ENCODE data around the gene ZNF784. TPM values are rescaled to one million over a fixed set of nuclear protein-coding genes. Genes with fewer than 3 reads are reported as not detected.

Gene ZNF784
- total RNA-seq, 3 donors from 2014 or later (not counting 1 experiment from before 2014, with no cell fraction given) = 6.4 to 7.9 (median 7.1) TPM

- WGBS (ENCODE audit: insufficient coverage) = 97% methylated on average over 73 of the region's 73 CpGs
- Histone ChIP-seq H3K9me3 (ENCODE audit: control insufficient read depth, insufficient read depth, low read length) (no peaks in the 10 kb centered on the region), H3K27ac (ENCODE audit: low read length) (no peak overlapping the region), H3K27me3 (ENCODE audit: control insufficient read depth, insufficient read depth, low read length) (no peaks in the 10 kb centered on the region), H3K4me3 (ENCODE audit: low read length) (no peak overlapping the region), H3K36me3 (ENCODE audit: control insufficient read depth, insufficient read depth, low read length) (peaks cover 5% of the 10 kb centered on the region), H3K4me1 (ENCODE audit: control insufficient read depth, insufficient read depth, low read length) (peaks cover 8% of the 10 kb centered on the region)
- TF ChIP-seq CTCF (IDR thresholded peaks at IDR 0.05) = no peak
- no peak overlapping the region for H3K27ac Mint-ChIP-seq
- no peak for DNase-seq
- no peak for ATAC-seq
- no peaks in the 10 kb centered on the region for H3K36me3 Mint-ChIP-seq
- no peak overlapping the region for H3K4me3 Mint-ChIP-seq
- peaks cover 0 to 12% of the 10 kb centered on the region in 2 donors for H3K27me3 Mint-ChIP-seq (ENCODE audit: low read depth in 2 of 2)
- no peaks in the 10 kb centered on the region for H3K4me1 Mint-ChIP-seq
- H3K9me3 Mint-ChIP-seq = no peaks in the 10 kb centered on the region
- intact Hi-C loops (cut with micrococcal nuclease) = no loop called here
Observed at GRCh38 chr19:55592391-55593090, 31.8 kb downstream of the ZNF784 start.

- Histone ChIP-seq H3K4me1 (ENCODE audit: control insufficient read depth, insufficient read depth, low read length) (peaks cover 18% of the 10 kb centered on the region), H3K27ac (ENCODE audit: low read length) (no peak overlapping the region), H3K4me3 (ENCODE audit: low read length) (no peak overlapping the region), H3K27me3 (ENCODE audit: control insufficient read depth, insufficient read depth, low read length) (no peaks in the 10 kb centered on the region), H3K36me3 (ENCODE audit: control insufficient read depth, insufficient read depth, low read length) (peaks cover 4% of the 10 kb centered on the region), H3K9me3 (ENCODE audit: control insufficient read depth, insufficient read depth, low read length) (no peaks in the 10 kb centered on the region)
- Mint-ChIP-seq H3K27me3 (ENCODE audit: low read depth in 2 of 2) (peaks cover 0 to 17% of the 10 kb centered on the region in 2 donors), H3K4me3 (no peak overlapping the region), H3K27ac (no peak overlapping the region), H3K9me3 (no peaks in the 10 kb centered on the region), H3K4me1 (peaks cover 5 to 10% of the 10 kb centered on the region in 2 donors), H3K36me3 (no peaks in the 10 kb centered on the region)
- DNase-seq = no peak
- no peak for TF ChIP-seq CTCF (IDR thresholded peaks at IDR 0.05)
- intact Hi-C loops (cut with micrococcal nuclease) = no loop called here
- no peak for ATAC-seq
- 93% methylated on average over 10 of the region's 10 CpGs for WGBS (ENCODE audit: insufficient coverage)
Observed at GRCh38 chr19:55591555-55591954, 32.8 kb downstream of the ZNF784 start.

- Histone ChIP-seq H3K4me1 (ENCODE audit: control insufficient read depth, insufficient read depth, low read length) (peaks cover 26% of the 10 kb centered on the region), H3K27me3 (ENCODE audit: control insufficient read depth, insufficient read depth, low read length) (no peaks in the 10 kb centered on the region), H3K27ac (ENCODE audit: low read length) (no peak overlapping the region), H3K4me3 (ENCODE audit: low read length) (no peak overlapping the region), H3K36me3 (ENCODE audit: control insufficient read depth, insufficient read depth, low read length) (peaks cover 1% of the 10 kb centered on the region), H3K9me3 (ENCODE audit: control insufficient read depth, insufficient read depth, low read length) (no peaks in the 10 kb centered on the region)
- H3K4me1 Mint-ChIP-seq = peaks cover 5 to 19% of the 10 kb centered on the region in 2 donors
- intact Hi-C loops (cut with micrococcal nuclease) = no loop called here
- no peaks in the 10 kb centered on the region for H3K9me3 Mint-ChIP-seq
- WGBS (ENCODE audit: insufficient coverage) = 93% methylated on average over 9 of the region's 10 CpGs
- no peak for TF ChIP-seq CTCF (IDR thresholded peaks at IDR 0.05)
- ATAC-seq (no peak), DNase-seq (no peak)
- no peak overlapping the region for H3K27ac Mint-ChIP-seq
- no peak overlapping the region for H3K4me3 Mint-ChIP-seq
- peaks cover under 1 to 24% of the 10 kb centered on the region in 2 donors for H3K27me3 Mint-ChIP-seq (ENCODE audit: low read depth in 2 of 2)
- H3K36me3 Mint-ChIP-seq = no peaks in the 10 kb centered on the region
Observed at GRCh38 chr19:55590617-55591016, 33.7 kb downstream of the ZNF784 start.

- WGBS (ENCODE audit: insufficient coverage) = 74% methylated on average over 7 of the region's 7 CpGs
- H3K27ac ChIP-seq (ENCODE audit: low read length) = no peak overlapping the region
- no peak for DNase-seq
- no peaks in the 10 kb centered on the region for H3K9me3 Mint-ChIP-seq
- H3K9me3 ChIP-seq (ENCODE audit: control insufficient read depth, insufficient read depth, low read length) = no peaks in the 10 kb centered on the region
- H3K36me3 Mint-ChIP-seq = no peaks in the 10 kb centered on the region
- H3K4me3 Mint-ChIP-seq = no peak overlapping the region
- H3K36me3 ChIP-seq (ENCODE audit: control insufficient read depth, insufficient read depth, low read length) = peaks cover 1% of the 10 kb centered on the region
- intact Hi-C loops (cut with micrococcal nuclease) = no loop called here
- peaks cover 6 to 29% of the 10 kb centered on the region in 2 donors for H3K27me3 Mint-ChIP-seq (ENCODE audit: low read depth in 2 of 2)
- no peak for ATAC-seq
- H3K4me1 Mint-ChIP-seq = peaks cover 10 to 24% of the 10 kb centered on the region in 2 donors
- H3K27ac Mint-ChIP-seq = no peak overlapping the region
- no peaks in the 10 kb centered on the region for H3K27me3 ChIP-seq (ENCODE audit: control insufficient read depth, insufficient read depth, low read length)
- no peak overlapping the region for H3K4me3 ChIP-seq (ENCODE audit: low read length)
- H3K4me1 ChIP-seq (ENCODE audit: control insufficient read depth, insufficient read depth, low read length) = peaks cover 26% of the 10 kb centered on the region
- no peak for TF ChIP-seq CTCF (IDR thresholded peaks at IDR 0.05)
Observed at GRCh38 chr19:55590109-55590508, 34.3 kb downstream of the ZNF784 start.

Data from natural killer cell (primary cell).